HG03469 (cell line): ENCODE measurements around the gene GHRL.
A peak's percentile ranks its signal among the peaks of the same experiment; 100 is the strongest.

Experiments used
- ATAC-seq: cut with Tn5 transposase; IDR thresholded peaks from one replicate; pipeline ENCODE4 v1.9.1; 2021; ENCODE audit warnings: mild to moderate bottlenecking, moderate library complexity, moderate number of reproducible peaks; ENCODE audit not compliant: unreplicated experiment

Gene GHRL

GRCh38 chr3:10248184-10248983 is 44.4 kb downstream of the GHRL start, which contains the start of gene TATDN2:
Gene TATDN2 (plus strand): TSS chr3:10248459. CDS start chr3:10249201, 742 bp downstream.
- peak; percentile 89 for ATAC-seq

GRCh38 chr3:10247679-10248183 is 45.0 kb downstream of the GHRL start:
- no peak for ATAC-seq

- ATAC-seq = no peak
These were observed 47.5 kb downstream of the GHRL start for GRCh38 chr3:10245081-10245712.

- ATAC-seq = no peak
These were observed 48.7 kb downstream of the GHRL start for GRCh38 chr3:10244009-10244408.

- no peak for ATAC-seq
These were observed 50.3 kb downstream of the GHRL start for GRCh38 chr3:10242182-10243065.

GRCh38 chr3:10240799-10241198 is 51.9 kb downstream of the GHRL start:
- ATAC-seq = no peak

- no peak for ATAC-seq
These were observed 54.2 kb downstream of the GHRL start for GRCh38 chr3:10238345-10239183.
